CD14-positive monocyte (primary cell): Measurements from ENCODE around the gene FCHO2. TPM values are rescaled to one million over a fixed set of nuclear protein-coding genes. Genes with fewer than 3 reads are reported as not detected.
"Not testable (repeated sequence)": the region's sequence is repeated elsewhere in the genome, so short reads cannot be mapped to it uniquely, and the experiment has no call there.

Source experiments
- DNase-seq, 3 donors: peaks; one replicate each; pipeline ENCODE4 v3.0.0-alpha.2; 2011 to 2022
- H2AFZ ChIP-seq: 2 replicates; pipeline ENCODE4 v1.6.0; 2012; ENCODE audit warnings: mild to moderate bottlenecking, low read depth, low read length, inconsistent platforms; ENCODE audit not compliant: insufficient read depth, poor library complexity, severe bottlenecking
- H3K27ac ChIP-seq, 2 donors: 1 replicate in 1 of 2; 2 replicates in 1 of 2; pipeline ENCODE4 v1.5.1; 2012 to 2013; ENCODE audit warnings: low read length in 2 of 2, control low read depth in 1 of 2, inconsistent platforms in 1 of 2, low read depth in 1 of 2, mild to moderate bottlenecking in 1 of 2
- H3K27me3 ChIP-seq, 2 donors: one replicate each; pipeline versions ENCODE4 v1.6.0 to v1.6.1; 2011 to 2013; ENCODE audit warnings: low read length in 2 of 2; ENCODE audit not compliant: control insufficient read depth in 2 of 2, insufficient read depth in 2 of 2
- H3K36me3 ChIP-seq, 2 donors: replicated peaks in 1 of 2; 1 replicate in 1 of 2; 2 replicates in 1 of 2; pipeline versions ENCODE4 v1.5.1 to v1.6.1; 2012 to 2013; ENCODE audit warnings: low read length in 2 of 2, control low read depth in 1 of 2, inconsistent platforms in 1 of 2, mild to moderate bottlenecking in 1 of 2; ENCODE audit not compliant: insufficient read depth in 2 of 2, control insufficient read depth in 1 of 2
- H3K4me1 ChIP-seq, 2 donors: 1 replicate in 1 of 2; 2 replicates in 1 of 2; pipeline versions ENCODE4 v1.5.1 to v1.6.1; 2012 to 2013; ENCODE audit warnings: low read length in 2 of 2, control low read depth in 1 of 2, inconsistent platforms in 1 of 2, mild to moderate bottlenecking in 1 of 2, moderate library complexity in 1 of 2; ENCODE audit not compliant: insufficient read depth in 2 of 2, control insufficient read depth in 1 of 2
- H3K4me2 ChIP-seq: replicated peaks from 2 replicates; pipeline ENCODE3; 2012; ENCODE audit warnings: low read length, moderate library complexity, mild to moderate bottlenecking; ENCODE audit not compliant: poor library complexity, severe bottlenecking; ENCODE audit errors: extremely low read depth
- H3K4me3 ChIP-seq, 3 experiments: fragments of 200-600 bp in 1 of 3; sonication (generic) in 1 of 3; replicated peaks in 1 of 3; 1 replicate in 2 of 3; 2 replicates in 1 of 3; pipeline ENCODE4 v1.5.1; 2011 to 2013; ENCODE audit warnings: low read length in 3 of 3, mild to moderate bottlenecking in 3 of 3, control low read depth in 2 of 3, low read depth in 2 of 3, inconsistent platforms in 1 of 3, moderate library complexity in 1 of 3
- H3K79me2 ChIP-seq: 2 replicates; pipeline ENCODE4 v1.6.0; 2012; ENCODE audit warnings: mild to moderate bottlenecking, control low read depth, inconsistent platforms, low read length, moderate library complexity; ENCODE audit not compliant: insufficient read depth
- H3K9ac ChIP-seq: 2 replicates; pipeline ENCODE4 v1.6.0; 2017; ENCODE audit warnings: low read length, mild to moderate bottlenecking; ENCODE audit not compliant: insufficient read depth, poor library complexity, severe bottlenecking
- H3K9me3 ChIP-seq, 2 donors: replicated peaks in 1 of 2; 1 replicate in 1 of 2; 2 replicates in 1 of 2; pipeline versions ENCODE4 v1.5.1 to v1.6.1; 2012 to 2013; ENCODE audit warnings: low read length in 2 of 2, control low read depth in 1 of 2; ENCODE audit not compliant: control insufficient read depth in 1 of 2, insufficient read depth in 1 of 2
- H4K20me1 ChIP-seq: 2 replicates; pipeline ENCODE4 v1.6.0; 2012; ENCODE audit warnings: mild to moderate bottlenecking, low read length, control low read depth, moderate library complexity; ENCODE audit not compliant: insufficient read depth
- H3K27ac Mint-ChIP-seq, 7 donors: one replicate each; pipeline ENCODE4 v1.8.0; 2020; ENCODE audit warnings: mild to moderate bottlenecking in 7 of 7, mixed read lengths in 7 of 7, moderate library complexity in 6 of 7, inconsistent platforms in 2 of 7
- H3K27me3 Mint-ChIP-seq, 3 donors: one replicate each; pipeline ENCODE4 v1.8.0; 2021 to 2022; ENCODE audit warnings: low read depth in 3 of 3, mild to moderate bottlenecking in 3 of 3, mixed read lengths in 3 of 3, moderate library complexity in 3 of 3, inconsistent platforms in 1 of 3
- H3K36me3 Mint-ChIP-seq, 2 donors: one replicate each; pipeline ENCODE4 v1.8.0; 2020; ENCODE audit warnings: mixed read lengths in 2 of 2, inconsistent platforms in 1 of 2, mild to moderate bottlenecking in 1 of 2
- H3K4me1 Mint-ChIP-seq: one replicate; pipeline ENCODE4 v1.8.0; 2020; ENCODE audit warnings: mild to moderate bottlenecking, mixed read lengths
- H3K4me3 Mint-ChIP-seq, 2 donors: one replicate each; pipeline ENCODE4 v1.8.0; 2020; ENCODE audit warnings: mild to moderate bottlenecking in 2 of 2, mixed read lengths in 2 of 2, moderate library complexity in 1 of 2
- H3K9me3 Mint-ChIP-seq, 7 donors: one replicate each; pipeline ENCODE4 v1.8.0; 2020 to 2022; ENCODE audit warnings: mixed read lengths in 7 of 7, mild to moderate bottlenecking in 6 of 7, moderate library complexity in 6 of 7, inconsistent platforms in 2 of 7
- CTCF ChIP-seq: fragments of 200-600 bp; IDR thresholded peaks from one replicate; pipeline ENCODE4 v1.8.0; 2022; ENCODE audit warnings: antibody characterized with exemption, mild to moderate bottlenecking
- whole genome bisulfite sequencing: methylation state at CpG from one replicate; pipeline ENCODE4 v1.1.5; 2013; ENCODE audit warnings: missing lambda C conversion rate; ENCODE audit not compliant: insufficient coverage; 5-methylcytosine and 5-hydroxymethylcytosine counted together
- intact Hi-C, 2 donors: fragments of 100-400 bp; cut with micrococcal nuclease; formaldehyde crosslinking; loops; one replicate each; pipeline versions ENCODE4 v1.15.0 to v1.15.1; 2023
- polyA plus RNA-seq, 3 donors: library from polyadenylated mRNA; depleted of rRNA in 1 of 3; unstranded in 2 of 3; stranded (reverse) in 1 of 3; fragments of 300-500 nt in 2 of 3; fragments of >200 nt in 1 of 3; fragmentation: Illumina TruSeq in 2 of 3; gene quantifications; 1 replicate in 2 of 3; 2 replicates in 1 of 3; pipeline ENCODE4 v1.2.3, GENCODE V29; 2012 to 2021

Gene FCHO2
- polyA plus RNA-seq, 3 donors = 8.3 to 10.1 (median 9.9) TPM

GRCh38 chr5:72922422-72922821, 33.4 kb upstream of the FCHO2 start:
- Mint-ChIP-seq H3K27ac (no peak overlapping the region), H3K4me3 (no peak overlapping the region), H3K27me3 (peaks cover 5 to 15% (median 6%) of the 10 kb centered on the region in 3 donors), H3K36me3 (no peaks in the 10 kb centered on the region), H3K9me3 (peaks cover 4 to 14% (median 8%) of the 10 kb centered on the region in 7 donors), H3K4me1 (no peaks in the 10 kb centered on the region)
- H3K9me3 ChIP-seq = no peaks in the 10 kb centered on the region
- H3K4me2 ChIP-seq = no peak overlapping the region
- intact Hi-C loops = loop anchor here in 1 of 2 donors (10.0 kb wide), 1 partner anchor 162 kb away; no protein-coding TSS in a partner anchor
- no peaks in the 10 kb centered on the region for H3K27me3 ChIP-seq
- H3K79me2 ChIP-seq = no peaks in the 10 kb centered on the region
- no peak overlapping the region for H3K9ac ChIP-seq
- no peak overlapping the region for H2AFZ ChIP-seq
- WGBS = no CpG with 5 or more reads among the region's 1 CpG
- H3K4me3 ChIP-seq = no peak overlapping the region
- no peak overlapping the region for H3K27ac ChIP-seq
- no peaks in the 10 kb centered on the region for H3K4me1 ChIP-seq
- no peaks in the 10 kb centered on the region for H4K20me1 ChIP-seq
- DNase-seq = no peak
- no peaks in the 10 kb centered on the region for H3K36me3 ChIP-seq
- no peak for TF ChIP-seq CTCF

- intact Hi-C loops = loop anchor here in 1 of 2 donors (10.0 kb wide), 1 partner anchor 159 kb away; no protein-coding TSS in a partner anchor
- Mint-ChIP-seq H3K9me3 (peaks cover 5 to 19% (median 8%) of the 10 kb centered on the region in 7 donors), H3K36me3 (no peaks in the 10 kb centered on the region), H3K4me1 (no peaks in the 10 kb centered on the region), H3K4me3 (no peak overlapping the region), H3K27ac (no peak overlapping the region), H3K27me3 (peaks cover 2 to 15% (median 6%) of the 10 kb centered on the region in 3 donors)
- no peak overlapping the region for H3K27ac ChIP-seq
- 97% methylated on average over 29 of the region's 33 CpGs for WGBS
- no peaks in the 10 kb centered on the region for H4K20me1 ChIP-seq
- H3K36me3 ChIP-seq = no peaks in the 10 kb centered on the region
- no peak overlapping the region for H3K4me2 ChIP-seq
- H3K9ac ChIP-seq = no peak overlapping the region
- no peak for DNase-seq
- H3K4me3 ChIP-seq = no peak overlapping the region
- H3K4me1 ChIP-seq = no peaks in the 10 kb centered on the region
- no peak overlapping the region for H2AFZ ChIP-seq
- H3K79me2 ChIP-seq = no peaks in the 10 kb centered on the region
- TF ChIP-seq CTCF = no peak
- no peaks in the 10 kb centered on the region for H3K27me3 ChIP-seq
- no peaks in the 10 kb centered on the region for H3K9me3 ChIP-seq
Measured at GRCh38 chr5:72925336-72926010, 30.4 kb upstream of the FCHO2 start.

- H3K36me3 Mint-ChIP-seq, intact Hi-C loops, H4K20me1 ChIP-seq, H3K27ac ChIP-seq, H3K4me3 Mint-ChIP-seq, H3K27ac Mint-ChIP-seq, H3K4me3 ChIP-seq, H3K79me2 ChIP-seq, H3K27me3 ChIP-seq, H2AFZ ChIP-seq, H3K4me1 ChIP-seq, H3K4me1 Mint-ChIP-seq, DNase-seq, H3K36me3 ChIP-seq, H3K4me2 ChIP-seq, H3K9ac ChIP-seq, H3K27me3 Mint-ChIP-seq, H3K9me3 ChIP-seq: not testable (repeated sequence)
- peaks cover 5 to 28% (median 13%) of the 10 kb centered on the region in 7 donors for H3K9me3 Mint-ChIP-seq
- 94% methylated on average over 2 of the region's 2 CpGs for WGBS
Measured at GRCh38 chr5:72932686-72933085, 23.2 kb upstream of the FCHO2 start.
